DMS153 treated with DMSO at 0.1 percent for 48 hours (cell line): Measurements from ENCODE around the gene ACOT8.
"Not testable (repeated sequence)": the region's sequence is repeated elsewhere in the genome, so short reads cannot be mapped to it uniquely, and the experiment has no call there.

Experiments
- DNase-seq: peaks from one replicate; lab custom pipeline; 2025; ENCODE audit not compliant: unreplicated experiment; lab: John Stamatoyannopoulos, UW

The ACOT8 gene

DNA sequence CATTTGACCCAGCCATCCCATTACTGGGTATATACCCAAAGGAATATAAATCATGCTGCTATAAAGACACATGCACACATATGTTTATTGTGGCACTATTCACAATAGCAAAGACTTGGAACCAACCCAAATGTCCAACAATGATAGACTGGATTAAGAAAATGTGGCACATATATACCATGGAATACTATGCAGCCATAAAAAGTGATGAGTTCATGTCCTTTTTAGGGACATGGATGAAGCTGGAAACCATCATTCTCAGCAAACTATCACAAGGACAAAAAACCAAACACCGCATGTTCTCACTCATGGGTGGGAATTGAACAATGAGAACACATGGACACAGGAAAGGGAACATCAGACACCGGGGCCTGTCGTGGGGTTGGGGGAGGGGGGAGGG lies 59.2 kb downstream of the ACOT8 start:
- not testable (repeated sequence) for DNase-seq

DNA sequence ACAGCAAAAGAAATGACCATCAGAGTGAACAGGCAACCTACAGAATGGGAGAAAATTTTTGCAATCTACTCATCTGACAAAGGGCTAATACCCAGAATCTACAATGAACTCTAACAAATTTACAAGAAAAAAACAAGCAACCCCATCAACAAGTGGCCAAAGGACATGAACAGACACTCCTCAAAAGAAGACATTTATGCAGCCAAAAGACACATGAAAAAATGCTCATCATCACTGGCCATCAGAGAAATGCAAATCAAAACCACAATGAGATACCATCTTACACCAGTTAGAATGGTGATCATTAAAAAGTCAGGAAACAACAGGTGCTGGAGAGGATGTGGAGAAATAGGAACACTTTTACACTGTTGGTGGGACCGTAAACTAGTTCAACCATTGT lies 59.7 kb downstream of the ACOT8 start:
- not testable (repeated sequence) for DNase-seq

DNA sequence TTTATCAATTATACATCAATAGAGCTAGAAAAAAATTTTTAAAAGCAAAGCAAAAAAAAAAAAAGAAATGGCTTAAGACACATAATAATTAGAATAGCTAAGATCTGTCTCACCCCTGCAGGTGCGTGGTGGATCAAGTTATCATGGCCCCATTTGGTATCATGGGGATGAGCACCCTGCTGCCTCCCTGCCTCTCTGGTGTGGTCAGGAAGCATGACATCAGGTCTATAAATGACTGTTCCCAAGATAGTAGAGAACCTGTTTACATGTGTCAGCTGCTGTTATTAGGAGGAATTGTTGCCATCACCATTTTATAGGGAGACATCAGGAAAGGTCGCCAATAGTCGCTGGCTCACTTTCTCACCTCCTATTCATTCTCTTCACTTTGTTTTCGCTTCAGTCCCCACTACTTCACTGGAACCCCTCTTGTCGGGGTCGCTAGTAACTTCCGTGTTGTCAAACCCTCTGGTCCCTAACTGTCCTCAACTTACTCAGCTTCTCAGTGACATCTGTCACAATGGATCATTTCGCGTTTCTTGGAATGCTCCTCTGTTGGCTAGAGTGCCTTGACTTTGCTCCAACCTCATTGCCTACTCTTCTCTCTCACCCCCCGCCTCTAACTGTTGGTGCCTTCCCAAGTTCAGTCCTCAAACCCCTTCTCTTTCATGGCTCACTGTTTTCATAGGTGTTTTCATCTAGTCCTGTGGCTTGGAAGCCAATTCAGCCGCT lies 60.7 kb downstream of the ACOT8 start:
- no peak for DNase-seq

DNA sequence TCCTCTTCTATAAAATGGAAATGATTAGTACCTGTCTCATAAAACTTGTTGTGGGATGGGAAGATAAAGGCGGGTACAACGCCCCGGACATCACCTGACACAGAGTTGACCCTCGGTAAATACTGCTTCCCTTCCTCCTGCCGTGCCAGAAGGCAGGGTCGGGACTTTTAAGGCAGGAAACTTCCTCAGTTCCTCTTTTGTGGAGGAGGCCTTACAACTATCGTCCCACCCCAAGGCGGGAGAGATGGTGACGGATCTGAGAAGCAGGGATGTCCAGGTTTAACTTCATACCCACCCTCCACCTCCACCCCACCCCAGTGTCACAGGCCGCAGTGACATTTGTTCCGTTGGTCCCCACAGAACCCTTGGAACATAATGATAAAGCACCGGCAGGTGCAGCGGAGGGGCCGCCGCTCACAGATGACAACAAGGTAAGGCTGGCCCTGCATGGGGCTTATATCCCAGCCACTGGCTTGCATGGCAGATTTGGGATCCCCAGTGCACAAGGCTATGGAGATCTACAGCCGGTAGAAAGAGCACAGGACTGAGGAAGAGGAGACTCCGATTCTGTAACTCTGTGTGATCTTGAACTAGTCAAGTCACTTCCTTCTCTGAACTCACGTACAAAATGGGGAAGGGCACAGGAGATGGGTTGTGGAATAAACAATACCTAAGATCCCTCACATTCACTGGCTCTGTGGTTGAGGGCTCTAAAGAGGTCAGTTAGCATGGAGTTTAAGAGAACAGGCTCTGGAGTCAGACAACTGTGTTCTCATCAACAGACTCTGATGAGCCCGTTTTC lies 64.7 kb downstream of the ACOT8 start:
- no peak for DNase-seq
